NCI-H526 treated with DMSO at 0.1 percent for 48 hours (cell line): Measurements from ENCODE around the gene CSTA.

ENCODE experiments used
- DNase-seq: peaks from one replicate; lab custom pipeline; 2025; lab: John Stamatoyannopoulos, UW

CSTA gene

GRCh38 chr3:122324871-122325323, at the start of gene CSTA:
CSTA (plus strand) TSS chr3:122325248; CDS start chr3:122325293, 45 bp downstream.
- DNase-seq, result no peak

- DNase-seq, result no peak
Measured at GRCh38 chr3:122281891-122282290, 43.2 kb upstream of the CSTA start.

GRCh38 chr3:122283796-122284445, 41.1 kb upstream of the CSTA start:
- no peak for DNase-seq

GRCh38 chr3:122284486-122284885, 40.6 kb upstream of the CSTA start:
- DNase-seq, result no peak

- no peak for DNase-seq
Measured at GRCh38 chr3:122294359-122294758, 30.7 kb upstream of the CSTA start.

GRCh38 chr3:122295266-122296062, 29.6 kb upstream of the CSTA start:
- no peak for DNase-seq

GRCh38 chr3:122298239-122298638, 26.8 kb upstream of the CSTA start:
- no peak for DNase-seq

GRCh38 chr3:122299215-122299614, 25.8 kb upstream of the CSTA start:
- no peak for DNase-seq

- peak; percentile 15 for DNase-seq
Measured at GRCh38 chr3:122299872-122300460, 25.1 kb upstream of the CSTA start.

GRCh38 chr3:122301063-122301462, 24.0 kb upstream of the CSTA start:
- DNase-seq, result no peak

GRCh38 chr3:122305818-122306621, 19.0 kb upstream of the CSTA start:
- DNase-seq, result no peak

GRCh38 chr3:122306622-122306953, 18.5 kb upstream of the CSTA start:
- DNase-seq, result no peak

GRCh38 chr3:122307094-122307687, 17.9 kb upstream of the CSTA start:
- DNase-seq, result no peak

GRCh38 chr3:122307976-122308375, 17.1 kb upstream of the CSTA start:
- no peak for DNase-seq

- no peak for DNase-seq
Measured at GRCh38 chr3:122310361-122310760, 14.7 kb upstream of the CSTA start.

GRCh38 chr3:122312826-122313225, 12.2 kb upstream of the CSTA start:
- DNase-seq, result no peak

- DNase-seq, result no peak
Measured at GRCh38 chr3:122313281-122313680, 11.8 kb upstream of the CSTA start.

- no peak for DNase-seq
Measured at GRCh38 chr3:122314228-122314876, 10.7 kb upstream of the CSTA start.

GRCh38 chr3:122315619-122316018, 9.4 kb upstream of the CSTA start:
- DNase-seq, result no peak

- no peak for DNase-seq
Measured at GRCh38 chr3:122316368-122316767, 8.7 kb upstream of the CSTA start.

- DNase-seq, result no peak
Measured at GRCh38 chr3:122318620-122319019, 6.4 kb upstream of the CSTA start.
